Measurements from ENCODE around the gene STK11IP. TPM values are rescaled to one million over a fixed set of nuclear protein-coding genes. Genes with fewer than 3 reads are reported as not detected.

The STK11IP gene
- total RNA-seq, 2 donors from 2014 or later, result 27.3 to 31.1 TPM

- peak overlapping the region; percentile 79 for H3K27ac Mint-ChIP-seq
- no peaks in the 10 kb centered on the region for H3K9me3 Mint-ChIP-seq
- H3K4me1 Mint-ChIP-seq, result peaks cover 37% of the 10 kb centered on the region
These were observed 36.2 kb upstream of the STK11IP start for GRCh38 chr2:219561179-219562048.

GRCh38 chr2:219562049-219563020 lies 35.3 kb upstream of the STK11IP start:
- no peak for TF ChIP-seq CTCF (conservative IDR thresholded peaks at IDR 0.05)
- no peak overlapping the region for H3K27ac ChIP-seq (ENCODE audit: low read depth, low read length)
- no peak overlapping the region for H3K9ac ChIP-seq (ENCODE audit: extremely low read depth, low read length, poor library complexity, severe bottlenecking)
- Mint-ChIP-seq H3K27me3 (ENCODE audit: insufficient read depth) (no peaks in the 10 kb centered on the region), H3K36me3 (ENCODE audit: low read depth) (peaks cover 55% of the 10 kb centered on the region), H3K27ac (peak overlapping the region; percentile 35), H3K4me3 (no peak overlapping the region), H3K4me1 (peaks cover 40% of the 10 kb centered on the region), H3K9me3 (no peaks in the 10 kb centered on the region)
- H3K27me3 ChIP-seq (ENCODE audit: control insufficient read depth, insufficient read depth, low read length, poor library complexity, severe bottlenecking), result no peaks in the 10 kb centered on the region
- H3K9me3 ChIP-seq (ENCODE audit: control insufficient read depth, low read length), result no peaks in the 10 kb centered on the region
- H3K36me3 ChIP-seq (ENCODE audit: control insufficient read depth, insufficient read depth, low read length), result no peaks in the 10 kb centered on the region
- peaks cover 8% of the 10 kb centered on the region for H3K4me1 ChIP-seq (ENCODE audit: control insufficient read depth, insufficient read depth, low read length)
- 88% methylated on average over 25 to 35 of the region's 35 CpGs for WGBS, 2 experiments (ENCODE audit: insufficient coverage in 1 of 2, insufficient read length in 1 of 2)
- no peak overlapping the region for H3K4me3 ChIP-seq (ENCODE audit: low read length)
- DNase-seq, result peak; percentile 69

More at GRCh38 chr2:219561179-219562048, 36.2 kb upstream of the STK11IP start:
- Histone ChIP-seq H3K27me3 (ENCODE audit: control insufficient read depth, insufficient read depth, low read length, poor library complexity, severe bottlenecking) (no peaks in the 10 kb centered on the region), H3K9ac (ENCODE audit: extremely low read depth, low read length, poor library complexity, severe bottlenecking) (no peak overlapping the region), H3K27ac (ENCODE audit: low read depth, low read length) (peak overlapping the region; percentile 29), H3K4me3 (ENCODE audit: low read length) (no peak overlapping the region), H3K4me1 (ENCODE audit: control insufficient read depth, insufficient read depth, low read length) (peaks cover 8% of the 10 kb centered on the region), H3K9me3 (ENCODE audit: control insufficient read depth, low read length) (no peaks in the 10 kb centered on the region), H3K36me3 (ENCODE audit: control insufficient read depth, insufficient read depth, low read length) (no peaks in the 10 kb centered on the region)
- no peak for TF ChIP-seq CTCF (conservative IDR thresholded peaks at IDR 0.05)
- peak; percentile 76 for DNase-seq
- Mint-ChIP-seq H3K36me3 (ENCODE audit: low read depth) (peaks cover 54% of the 10 kb centered on the region), H3K4me3 (peak overlapping the region; percentile 19), H3K27me3 (ENCODE audit: insufficient read depth) (peaks cover 3% of the 10 kb centered on the region)
- 73 to 84% methylated on average over 16 to 24 of the region's 24 CpGs for WGBS, 2 experiments (ENCODE audit: insufficient coverage in 1 of 2, insufficient read length in 1 of 2)

GRCh38 chr2:219563271-219563928 lies 34.3 kb upstream of the STK11IP start:
- Mint-ChIP-seq H3K27ac (peak overlapping the region; percentile 81), H3K4me1 (peaks cover 40% of the 10 kb centered on the region), H3K27me3 (ENCODE audit: insufficient read depth) (no peaks in the 10 kb centered on the region), H3K4me3 (no peak overlapping the region), H3K36me3 (ENCODE audit: low read depth) (peaks cover 64% of the 10 kb centered on the region), H3K9me3 (no peaks in the 10 kb centered on the region)
- peaks cover 8% of the 10 kb centered on the region for H3K4me1 ChIP-seq (ENCODE audit: control insufficient read depth, insufficient read depth, low read length)
- H3K27ac ChIP-seq (ENCODE audit: low read depth, low read length), result no peak overlapping the region
- peak; percentile 50 for DNase-seq
- no peaks in the 10 kb centered on the region for H3K36me3 ChIP-seq (ENCODE audit: control insufficient read depth, insufficient read depth, low read length)
- 90 to 93% methylated on average over 18 to 20 of the region's 20 CpGs for WGBS, 2 experiments (ENCODE audit: insufficient coverage in 1 of 2, insufficient read length in 1 of 2)
- no peak overlapping the region for H3K4me3 ChIP-seq (ENCODE audit: low read length)
- no peak for TF ChIP-seq CTCF (conservative IDR thresholded peaks at IDR 0.05)
- H3K9ac ChIP-seq (ENCODE audit: extremely low read depth, low read length, poor library complexity, severe bottlenecking), result no peak overlapping the region
- H3K27me3 ChIP-seq (ENCODE audit: control insufficient read depth, insufficient read depth, low read length, poor library complexity, severe bottlenecking), result no peaks in the 10 kb centered on the region
- no peaks in the 10 kb centered on the region for H3K9me3 ChIP-seq (ENCODE audit: control insufficient read depth, low read length)
